PC-9 (cell line): ENCODE results near the gene PPM1F. TPM values are rescaled to one million over a fixed set of nuclear protein-coding genes. Genes with fewer than 3 reads are reported as not detected.

Experiments
- BruUV-seq: library from RNA; stranded (reverse); fragments of 400-500 nt; replicated peaks from 2 replicates; lab custom pipeline; 2021; lab: Mats Ljungman, UMichigan
- CTCF ChIA-PET: fragments of 300-600 bp; sonication (Branson Sonifier 250); formaldehyde crosslinking; loops from one replicate; lab custom pipeline; 2022; ENCODE audit warnings: antibody characterized with exemption; lab: Charles Lee
- POLR2A ChIA-PET: fragments of 300-600 bp; sonication (Branson Sonifier 250); formaldehyde crosslinking; loops from one replicate; lab custom pipeline; 2022; ENCODE audit warnings: antibody characterized with exemption; ENCODE audit not compliant: unreplicated experiment; lab: Charles Lee
- DNase-seq, 2 experiments: peaks; one replicate each; pipeline versions ENCODE4 v3.0.0 to v3.0.0-alpha.2; 2015 to 2022; ENCODE audit warnings: mixed read lengths in 1 of 2
- H2AFZ ChIP-seq: fragments of 200-600 bp; sonication (generic); 2 replicates; pipeline ENCODE4 v1.8.1; 2017; ENCODE audit warnings: antibody characterized with exemption
- H3F3A ChIP-seq: fragments of 200-600 bp; sonication (generic); 2 replicates; pipeline ENCODE4 v1.8.1; 2017; ENCODE audit warnings: antibody characterized with exemption, mild to moderate bottlenecking, low read depth; ENCODE audit not compliant: insufficient read depth
- H3K27ac ChIP-seq: fragments of 200-600 bp; sonication (generic); 2 replicates; pipeline ENCODE4 v1.6.1; 2016; ENCODE audit warnings: mixed run types
- H3K27me3 ChIP-seq: fragments of 200-600 bp; sonication (generic); 2 replicates; pipeline ENCODE4 v1.6.1; 2016; ENCODE audit warnings: low read depth, mixed run types; ENCODE audit not compliant: insufficient read depth
- H3K36me3 ChIP-seq: fragments of 200-600 bp; sonication (generic); 2 replicates; pipeline ENCODE4 v1.6.1; 2016; ENCODE audit warnings: low read depth, mixed run types
- H3K4me1 ChIP-seq: fragments of 200-600 bp; sonication (generic); replicated peaks from 2 replicates; pipeline ENCODE4 v1.6.1; 2016; ENCODE audit warnings: mixed run types; ENCODE audit not compliant: insufficient read depth
- H3K4me2 ChIP-seq: fragments of 200-600 bp; sonication (generic); 2 replicates; pipeline ENCODE4 v1.6.1; 2017; ENCODE audit warnings: mixed run types
- H3K4me3 ChIP-seq: fragments of 200-600 bp; sonication (generic); 2 replicates; pipeline ENCODE4 v1.6.1; 2016; ENCODE audit warnings: mixed run types
- H3K79me2 ChIP-seq: fragments of 200-600 bp; sonication (generic); 2 replicates; pipeline ENCODE4 v1.6.1; 2017; ENCODE audit warnings: low read depth, mixed run types
- H3K9me2 ChIP-seq: fragments of 200-600 bp; sonication (generic); 2 replicates; pipeline ENCODE4 v1.8.1; 2017; ENCODE audit warnings: mild to moderate bottlenecking; ENCODE audit not compliant: insufficient read depth
- H3K9me3 ChIP-seq: fragments of 200-600 bp; sonication (generic); 2 replicates; pipeline ENCODE4 v1.8.1; 2016; ENCODE audit warnings: low read depth; ENCODE audit not compliant: insufficient read depth
- H4K20me1 ChIP-seq: fragments of 200-600 bp; sonication (generic); 2 replicates; pipeline ENCODE4 v1.8.1; 2017; ENCODE audit not compliant: insufficient read depth
- CTCF ChIP-seq: fragments of 200-600 bp; sonication (generic); conservative IDR thresholded peaks from 2 replicates; pipeline ENCODE4 v1.6.1; 2017; ENCODE audit warnings: mixed run types, antibody characterized with exemption, mild to moderate bottlenecking, moderate library complexity
- EZH2 ChIP-seq: fragments of 200-600 bp; sonication (generic); IDR thresholded peaks from 2 replicates; pipeline ENCODE4 v1.8.0; 2017; ENCODE audit warnings: antibody characterized with exemption, low read depth
- intact Hi-C: fragments of 100-400 bp; cut with micrococcal nuclease; formaldehyde crosslinking; loops from one replicate; pipeline ENCODE4 v1.10.0; 2022; ENCODE audit not compliant: unreplicated experiment
- total RNA-seq: library from RNA; stranded (reverse); gene quantifications from 2 replicates; pipeline ENCODE4 v1.2.3, GENCODE V29; 2021

PPM1F gene
- total RNA-seq, 1 experiment from 2014 or later, result 20.6 TPM

DNA sequence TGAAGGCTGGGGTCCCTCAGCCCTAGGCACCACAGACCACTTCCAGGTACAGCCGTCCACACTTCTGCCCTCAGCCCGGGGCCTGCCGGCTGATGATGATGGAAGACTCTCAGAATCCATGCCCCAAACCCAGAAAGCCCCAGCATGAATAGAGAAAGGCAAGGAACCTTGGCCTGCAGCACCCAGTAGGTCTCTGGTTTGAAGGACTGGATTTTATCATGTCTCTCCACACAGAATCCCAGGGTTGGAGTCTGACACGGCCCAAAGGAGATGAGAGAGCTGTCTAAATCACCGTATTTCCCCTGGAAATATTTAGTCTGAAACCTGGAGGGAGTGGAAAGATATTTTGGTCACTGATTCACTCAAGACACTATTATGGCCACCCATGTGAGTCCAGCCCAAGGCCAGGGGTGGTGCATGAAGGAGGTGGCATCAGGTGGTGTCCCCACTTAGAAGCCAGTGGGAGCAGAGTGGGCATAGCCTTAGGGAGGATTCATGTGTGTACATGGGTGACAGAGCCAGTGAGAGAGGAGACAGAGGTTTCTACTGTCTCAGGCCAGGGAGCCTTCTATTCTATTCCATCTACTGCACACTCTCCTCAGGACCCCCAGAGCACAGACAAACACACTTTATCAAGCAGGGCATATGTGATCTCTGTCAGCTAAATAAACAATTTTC lies 15.9 kb upstream of the PPM1F start:
- no peaks in the 10 kb centered on the region for H3K4me1 ChIP-seq
- TF ChIP-seq EZH2 (no peak), CTCF (no peak)
- no peaks in the 10 kb centered on the region for H3K27me3 ChIP-seq
- H3F3A ChIP-seq, result no peaks in the 10 kb centered on the region
- H2AFZ ChIP-seq, result no peak overlapping the region
- no peak overlapping the region for H3K27ac ChIP-seq
- no peak overlapping the region for H3K4me2 ChIP-seq
- intact Hi-C loops, result no loop called here
- H4K20me1 ChIP-seq, result no peaks in the 10 kb centered on the region
- CTCF ChIA-PET, result no interaction called here
- no peaks in the 10 kb centered on the region for H3K79me2 ChIP-seq
- H3K9me2 ChIP-seq, result no peaks in the 10 kb centered on the region
- no peak for DNase-seq
- no peak overlapping the region for H3K4me3 ChIP-seq
- no peaks in the 10 kb centered on the region for H3K36me3 ChIP-seq
- POLR2A ChIA-PET, result no interaction called here
- BruUV-seq, result no TSS peak
- H3K9me3 ChIP-seq, result no peaks in the 10 kb centered on the region

DNA sequence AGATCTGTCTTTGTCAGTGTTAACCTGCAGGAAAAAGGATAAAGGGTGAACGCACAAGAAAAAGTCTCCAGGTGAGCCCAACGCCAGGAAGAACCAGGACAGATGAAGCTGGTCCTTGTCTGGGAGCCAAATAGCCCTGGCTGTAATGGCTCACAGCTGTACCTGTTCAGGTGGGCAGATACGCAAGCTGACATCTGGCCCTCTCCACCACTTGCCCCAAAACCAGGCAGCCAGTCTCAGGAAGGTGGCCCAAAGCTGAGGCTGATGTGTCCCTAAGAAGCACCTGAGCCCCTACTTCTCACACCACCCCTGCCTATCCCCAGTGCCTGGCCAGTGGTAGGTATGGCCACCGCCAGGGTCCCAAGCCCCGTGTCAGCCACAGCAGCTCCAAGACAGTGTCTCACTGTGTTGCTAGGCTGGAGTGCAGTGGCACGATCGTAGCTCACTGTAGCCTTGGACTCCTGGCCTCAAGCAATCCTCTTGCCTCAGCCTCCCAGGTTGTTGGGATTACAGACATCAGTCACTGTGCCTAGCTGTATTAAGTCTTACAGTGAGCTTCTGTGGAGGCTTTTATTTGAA lies 15.1 kb upstream of the PPM1F start:
- no peaks in the 10 kb centered on the region for H3K27me3 ChIP-seq
- ChIA-PET POLR2A (no interaction called here), CTCF (no interaction called here)
- no peaks in the 10 kb centered on the region for H3K4me1 ChIP-seq
- H3K9me3 ChIP-seq, result no peaks in the 10 kb centered on the region
- no TSS peak for BruUV-seq
- H3F3A ChIP-seq, result no peaks in the 10 kb centered on the region
- no peaks in the 10 kb centered on the region for H4K20me1 ChIP-seq
- H3K36me3 ChIP-seq, result no peaks in the 10 kb centered on the region
- H3K9me2 ChIP-seq, result no peaks in the 10 kb centered on the region
- H3K27ac ChIP-seq, result no peak overlapping the region
- H3K79me2 ChIP-seq, result no peaks in the 10 kb centered on the region
- no peak for TF ChIP-seq CTCF
- no peak for DNase-seq
- no peak overlapping the region for H3K4me3 ChIP-seq
- no peak overlapping the region for H2AFZ ChIP-seq
- intact Hi-C loops, result no loop called here
- H3K4me2 ChIP-seq, result no peak overlapping the region

- Histone ChIP-seq H3K4me3 (no peak overlapping the region), H2AFZ (no peak overlapping the region), H3K9me3 (no peaks in the 10 kb centered on the region), H3K27me3 (no peaks in the 10 kb centered on the region), H3K36me3 (no peaks in the 10 kb centered on the region), H3K9me2 (no peaks in the 10 kb centered on the region), H4K20me1 (no peaks in the 10 kb centered on the region), H3K4me1 (no peaks in the 10 kb centered on the region), H3K27ac (no peak overlapping the region), H3K4me2 (no peak overlapping the region), H3F3A (no peaks in the 10 kb centered on the region), H3K79me2 (no peaks in the 10 kb centered on the region)
- CTCF ChIA-PET, result no interaction called here
- TF ChIP-seq CTCF (no peak), EZH2 (no peak)
- no peak for DNase-seq
- no TSS peak for BruUV-seq
- POLR2A ChIA-PET, result no interaction called here
- intact Hi-C loops, result no loop called here
These were observed 14.2 kb upstream of the PPM1F start for GRCh38 chr22:21966643-21967516.
